A549 (cell line): ENCODE results near the gene NAPA. TPM values are rescaled to one million over a fixed set of nuclear protein-coding genes. Genes with fewer than 3 reads are reported as not detected.

ENCODE experiments used
- ATAC-seq, 2 experiments: fragments of 200-7000 bp in 1 of 2; fragments of >200 bp in 1 of 2; cut with Nextera tagmentation in 1 of 2; cut with Tn5 transposase in 1 of 2; 3 replicates each; pipeline versions ENCODE4 v1.8.0 to v1.9.1; 2018 to 2020; ENCODE audit warnings: mild to moderate bottlenecking in 1 of 2, moderate library complexity in 1 of 2
- CTCF ChIA-PET: fragments of 300-600 bp; sonication (Branson Sonifier 250); formaldehyde crosslinking; extraction: SDS; loops from one replicate; lab custom pipeline; 2021; ENCODE audit warnings: antibody characterized with exemption, inconsistent platforms; lab: Yijun Ruan, JAX
- POLR2A ChIA-PET: fragments of 350-600 bp; formaldehyde crosslinking; extraction: SDS; loops from one replicate; lab custom pipeline; 2021; ENCODE audit warnings: antibody characterized with exemption, inconsistent platforms; lab: Yijun Ruan, JAX
- DNase-seq, 2 experiments: peaks; one replicate each; pipeline versions ENCODE4 v3.0.0 to v3.0.0-alpha.2; 2011 to 2016; ENCODE audit warnings: low read depth in 1 of 2, low spot score in 1 of 2
- FAIRE-seq: peaks from 2 replicates; lab custom pipeline; 2011; peaks lifted over from hg19 to GRCh38; lab: Jason Lieb, UNC
- H3K27ac ChIP-seq, 2 experiments: fragments of >200 bp; sonication (Bioruptor Twin); formaldehyde crosslinking; 3 replicates each; pipeline ENCODE4 v1.5.1; 2016 to 2017
- H3K4me1 ChIP-seq: fragments of >200 bp; sonication (Bioruptor Twin); formaldehyde crosslinking; 3 replicates; pipeline ENCODE4 v1.6.1; 2016
- H3K4me2 ChIP-seq: fragments of >200 bp; sonication (Bioruptor Twin); formaldehyde crosslinking; 3 replicates; pipeline ENCODE4 v1.6.1; 2016
- H3K4me3 ChIP-seq: fragments of >200 bp; sonication (Bioruptor Twin); formaldehyde crosslinking; 3 replicates; pipeline ENCODE4 v1.5.1; 2016
- H3K9me3 ChIP-seq: fragments of >200 bp; sonication (Bioruptor Twin); formaldehyde crosslinking; 3 replicates; pipeline ENCODE4 v1.6.1; 2016
- BHLHE40 ChIP-seq: IDR thresholded peaks from 2 replicates; pipeline ENCODE4 v1.6.1; 2012; ENCODE audit warnings: low read depth, low read length, inconsistent platforms
- CBX2 ChIP-seq: fragments of 200-600 bp; sonication (generic); IDR thresholded peaks from 2 replicates; pipeline ENCODE4 v1.6.1; 2016; ENCODE audit warnings: low read depth, mild to moderate bottlenecking, borderline replicate concordance
- CBX8 ChIP-seq: fragments of 200-600 bp; sonication (generic); IDR thresholded peaks from 2 replicates; pipeline ENCODE4 v1.6.1; 2016
- CHD2 ChIP-seq: fragments of 150-350 bp; IDR thresholded peaks from 2 replicates; pipeline ENCODE4 v1.6.1; 2014; ENCODE audit warnings: low read length; ENCODE audit not compliant: partially characterized antibody
- CHD4 ChIP-seq: fragments of 200-600 bp; sonication (generic); IDR thresholded peaks from 2 replicates; pipeline ENCODE4 v1.6.1; 2016; ENCODE audit warnings: antibody characterized with exemption, mild to moderate bottlenecking, borderline replicate concordance
- EHMT2 ChIP-seq: fragments of 200-600 bp; sonication (generic); IDR thresholded peaks from 2 replicates; pipeline ENCODE4 v1.6.1; 2016; ENCODE audit warnings: antibody characterized with exemption, low read depth, mild to moderate bottlenecking, moderate library complexity
- EP300 ChIP-seq, 2 experiments: fragments of >200 bp; sonication (Bioruptor Twin); formaldehyde crosslinking; IDR thresholded peaks; 2 replicates in 1 of 2; 3 replicates in 1 of 2; pipeline ENCODE4 v1.6.1; 2016 to 2017
- ESRRA ChIP-seq: fragments of 150-350 bp; IDR thresholded peaks from 2 replicates; pipeline ENCODE4 v1.6.1; 2014; ENCODE audit warnings: mild to moderate bottlenecking, low read length, borderline replicate concordance
- FOSL2 ChIP-seq, 2 experiments: fragments of 450-650 bp in 1 of 2; fragments of >200 bp in 1 of 2; sonication (Bioruptor Twin) in 1 of 2; formaldehyde crosslinking; IDR thresholded peaks; 2 replicates each; pipeline versions ENCODE4 v1.5.0 to v1.6.1; 2016 to 2020; ENCODE audit warnings: mild to moderate bottlenecking in 1 of 2, moderate library complexity in 1 of 2
- FOXS1 ChIP-seq: fragments of 250-450 bp; sonication (Bioruptor Pico); IDR thresholded peaks from 2 replicates; pipeline ENCODE4 v1.5.0; 2020; ENCODE audit warnings: mild to moderate bottlenecking, moderate library complexity
- HDAC2 ChIP-seq: fragments of 200-600 bp; sonication (generic); IDR thresholded peaks from 2 replicates; pipeline ENCODE4 v1.6.1; 2016
- HEYL ChIP-seq: fragments of 250-450 bp; sonication (Bioruptor Pico); IDR thresholded peaks from 2 replicates; pipeline ENCODE4 v1.8.0; 2021; ENCODE audit warnings: mild to moderate bottlenecking, moderate library complexity
- HOXA7 ChIP-seq: fragments of 250-450 bp; sonication (Bioruptor Pico); IDR thresholded peaks from 2 replicates; pipeline ENCODE4 v1.5.0; 2020; ENCODE audit warnings: mild to moderate bottlenecking, moderate library complexity
- HOXB5 ChIP-seq: fragments of 250-450 bp; sonication (Bioruptor Pico); IDR thresholded peaks from 2 replicates; pipeline ENCODE4 v1.5.0; 2020; ENCODE audit warnings: mild to moderate bottlenecking, moderate library complexity
- JUN ChIP-seq, 2 experiments: fragments of >200 bp; sonication (Bioruptor Twin); formaldehyde crosslinking; IDR thresholded peaks; 2 replicates in 1 of 2; 3 replicates in 1 of 2; pipeline ENCODE4 v1.6.1; 2016 to 2017
- JUNB ChIP-seq: fragments of >200 bp; sonication (Bioruptor Twin); formaldehyde crosslinking; IDR thresholded peaks from 2 replicates; pipeline ENCODE4 v1.6.1; 2016
- KDM1A ChIP-seq: fragments of 200-600 bp; sonication (generic); IDR thresholded peaks from 2 replicates; pipeline ENCODE4 v1.6.1; 2016; ENCODE audit warnings: low read depth, mild to moderate bottlenecking
- KDM5A ChIP-seq: fragments of 200-600 bp; sonication (generic); IDR thresholded peaks from 2 replicates; pipeline ENCODE4 v1.6.1; 2016; ENCODE audit warnings: antibody characterized with exemption, mild to moderate bottlenecking
- MAFK ChIP-seq: fragments of 450-650 bp; IDR thresholded peaks from 2 replicates; pipeline ENCODE4 v1.6.1; 2014; ENCODE audit not compliant: partially characterized antibody
- MYC ChIP-seq: IDR thresholded peaks from 2 replicates; pipeline ENCODE4 v1.6.1; 2012; ENCODE audit warnings: mild to moderate bottlenecking, inconsistent platforms, low read length, improper control_type of control experiment, borderline replicate concordance
- NFE2L2 ChIP-seq: fragments of 150-350 bp; conservative IDR thresholded peaks from 2 replicates; pipeline ENCODE4 v1.6.1; 2014; ENCODE audit warnings: low read length
- NPAS2 ChIP-seq: fragments of 250-450 bp; sonication (Bioruptor Pico); IDR thresholded peaks from 2 replicates; pipeline ENCODE4 v1.8.0; 2022; ENCODE audit warnings: mild to moderate bottlenecking, moderate library complexity, borderline replicate concordance
- PHF8 ChIP-seq: fragments of 200-600 bp; sonication (generic); IDR thresholded peaks from 2 replicates; pipeline ENCODE4 v1.6.1; 2016; ENCODE audit warnings: low read depth, mild to moderate bottlenecking, antibody characterized with exemption, moderate library complexity, borderline replicate concordance
- POLR2AphosphoS2 ChIP-seq: conservative IDR thresholded peaks from 2 replicates; pipeline ENCODE4 v1.6.1; 2012; ENCODE audit warnings: low read length, improper control_type of control experiment, inconsistent platforms
- RCOR1 ChIP-seq: fragments of 150-350 bp; IDR thresholded peaks from 2 replicates; pipeline ENCODE4 v1.6.1; 2014; ENCODE audit warnings: antibody characterized with exemption, low read length, low read depth
- RFX5 ChIP-seq: fragments of 450-650 bp; IDR thresholded peaks from 2 replicates; pipeline ENCODE4 v1.7.1; 2014; ENCODE audit warnings: antibody characterized with exemption, mild to moderate bottlenecking, moderate library complexity
- SREBF2 ChIP-seq: fragments of 450-650 bp; IDR thresholded peaks from 2 replicates; pipeline ENCODE4 v1.6.1; 2014; ENCODE audit warnings: mild to moderate bottlenecking, moderate library complexity
- ZFP36 ChIP-seq: fragments of 450-650 bp; IDR thresholded peaks from 2 replicates; pipeline ENCODE4 v1.6.1; 2014; ENCODE audit warnings: borderline replicate concordance; ENCODE audit not compliant: partially characterized antibody
- ZNF302 ChIP-seq: fragments of 250-450 bp; sonication (Bioruptor Pico); IDR thresholded peaks from 2 replicates; pipeline ENCODE4 v1.9.0; 2021; ENCODE audit warnings: inconsistent platforms, mild to moderate bottlenecking, moderate library complexity
- WGBS: methylation state at CpG from one replicate; pipeline ENCODE4 v1.1.6; 2017; ENCODE audit errors: missing lambda C conversion rate; 5-methylcytosine and 5-hydroxymethylcytosine counted together
- polyA plus RNA-seq, 4 experiments: library from polyadenylated mRNA; depleted of rRNA in 3 of 4; stranded (reverse); fragments of >200 nt; fragmentation: RNase III in 1 of 4; extraction: RNeasy Plus Mini Kit Qiagen cat#74134 plus additional on column Dnase treatment in 1 of 4; gene quantifications; 2 replicates in 3 of 4; 3 replicates in 1 of 4; pipeline ENCODE4 v1.2.3, GENCODE V29; 2011 to 2017
- TF ChIP-seq, protein P1 (sequence below): IDR thresholded peaks from 2 replicates; pipeline ENCODE4 v1.6.1; 2012
- TF ChIP-seq, protein P2 (sequence below): fragments of >200 bp; sonication (Bioruptor Twin); formaldehyde crosslinking; IDR thresholded peaks from 2 replicates; pipeline ENCODE4 v1.6.1; 2016
- TF ChIP-seq, protein P3 (sequence below): IDR thresholded peaks from 2 replicates; pipeline ENCODE4 v1.6.1; 2012
- TF ChIP-seq, protein P4 (sequence below): fragments of 150-350 bp; IDR thresholded peaks from 2 replicates; pipeline ENCODE4 v1.6.1; 2014; ENCODE audit warnings: low read depth, mild to moderate bottlenecking, low read length

Gene NAPA
- polyA plus RNA-seq, 2 of the 4 experiments (the other 2 are of a cell fraction), result 69.6 to 101 TPM

DNA sequence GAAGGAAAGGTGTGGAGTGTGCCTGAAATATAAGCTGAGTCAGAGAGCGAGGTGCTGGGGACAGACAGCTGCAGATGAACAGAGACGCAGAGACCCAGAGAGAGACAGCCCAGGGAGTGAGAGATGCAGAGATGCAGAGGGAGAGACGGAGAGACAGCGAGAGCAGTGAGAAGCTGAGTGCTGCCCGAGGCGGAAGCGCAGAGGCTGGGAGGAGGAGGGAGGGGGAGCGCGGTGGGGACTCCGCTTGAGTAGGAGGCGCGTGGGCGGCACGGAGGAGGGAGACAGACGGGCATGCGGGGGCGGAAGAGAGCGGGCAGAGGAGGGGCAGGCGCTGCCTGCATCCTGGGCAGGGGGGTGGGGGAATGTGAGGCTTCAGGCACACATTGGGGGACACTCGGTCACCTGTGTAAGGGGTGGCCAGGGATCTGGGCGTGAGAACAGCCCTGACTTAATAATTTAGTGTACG lies 68.9 kb downstream of the NAPA start:
- Histone ChIP-seq H3K4me3 (peak overlapping the region; percentile 27; the same call in 2 of the 3 replicates), H3K4me2 (peak overlapping the region; percentile 91), H3K9me3 (no peaks in the 10 kb centered on the region), H3K4me1 (peaks cover 26% of the 10 kb centered on the region), H3K27ac (peak overlapping the region in 1 of 2 experiments; percentile 9; a peak in 1 of 6 replicates)
- ATAC-seq, result peak; percentile 39 to 43
- peak in 1 of 2 experiments; percentile 59 for DNase-seq
- no peak for FAIRE-seq
- ChIA-PET POLR2A (no interaction called here), CTCF (interaction anchor here (1.0 to 28.3 kb wide), 7 partner anchors 10 to 260 kb away, joined by 4 to 901 read pairs (median 16); partner anchors contain the start of genes EHD2, KPTN and NAPA)
- no peak for TF ChIP-seq CHD4
- TF ChIP-seq, protein P1, sequence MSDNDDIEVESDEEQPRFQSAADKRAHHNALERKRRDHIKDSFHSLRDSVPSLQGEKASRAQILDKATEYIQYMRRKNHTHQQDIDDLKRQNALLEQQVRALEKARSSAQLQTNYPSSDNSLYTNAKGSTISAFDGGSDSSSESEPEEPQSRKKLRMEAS, result no peak
- TF ChIP-seq ESRRA, result no peak
- no peak for TF ChIP-seq EHMT2
- TF ChIP-seq CBX2, result no peak
- TF ChIP-seq ZNF302 (CRISPR knock-in tag), result no peak
- TF ChIP-seq, protein P2, sequence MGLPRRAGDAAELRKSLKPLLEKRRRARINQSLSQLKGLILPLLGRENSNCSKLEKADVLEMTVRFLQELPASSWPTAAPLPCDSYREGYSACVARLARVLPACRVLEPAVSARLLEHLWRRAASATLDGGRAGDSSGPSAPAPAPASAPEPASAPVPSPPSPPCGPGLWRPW, result no peak
- TF ChIP-seq FOXS1 (CRISPR knock-in tag), result no peak
- no peak for TF ChIP-seq JUNB
- no peak for TF ChIP-seq CHD2
- no peak for TF ChIP-seq JUN (IDR thresholded peaks at IDR 0.05)
- TF ChIP-seq HDAC2, result no peak
- no peak for TF ChIP-seq RFX5
- TF ChIP-seq KDM5A, result no peak
- TF ChIP-seq HOXB5 (CRISPR knock-in tag), result no peak
- no peak for TF ChIP-seq BHLHE40
- TF ChIP-seq FOSL2 (IDR thresholded peaks at IDR 0.05), result no peak
- no peak for TF ChIP-seq FOSL2 (CRISPR knock-in tag; IDR thresholded peaks at IDR 0.05)
- WGBS, result 9% methylated on average over 21 of the region's 22 CpGs

DNA sequence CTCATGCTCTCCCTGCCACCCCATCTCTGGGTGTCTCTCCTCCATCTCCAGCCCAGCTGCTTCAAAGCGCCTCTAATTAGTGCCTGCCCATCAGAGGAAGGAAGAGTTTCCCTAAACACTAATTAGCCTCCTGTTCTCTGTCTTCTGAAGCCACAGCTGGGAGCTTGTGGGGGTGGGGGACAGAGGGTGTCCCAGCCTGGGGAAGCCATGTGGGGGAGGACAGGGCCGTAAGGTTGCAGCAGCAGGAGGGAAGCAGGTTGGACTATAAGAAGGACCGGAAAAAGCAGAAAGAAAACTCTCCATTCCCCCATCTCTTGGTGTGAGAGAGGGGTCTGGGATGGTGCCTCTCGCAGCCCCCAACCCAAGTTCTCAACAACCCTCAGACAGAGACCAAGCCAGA lies 69.3 kb downstream of the NAPA start:
- 28% methylated on average over 4 of the region's 4 CpGs for WGBS
- H3K4me2 ChIP-seq, result peak overlapping the region; percentile 91
- no peak for DNase-seq
- TF ChIP-seq PHF8, result no peak
- TF ChIP-seq KDM1A, result no peak
- no peak for TF ChIP-seq SREBF2
- TF ChIP-seq EP300 (IDR thresholded peaks at IDR 0.05), result no peak
- TF ChIP-seq BHLHE40, result no peak
- TF ChIP-seq, protein P2, result no peak
- TF ChIP-seq MAFK, result no peak
- TF ChIP-seq ZFP36, result no peak
- no peak for TF ChIP-seq HEYL
- no peak for TF ChIP-seq NFE2L2
- TF ChIP-seq CBX8, result no peak
- TF ChIP-seq POLR2AphosphoS2, result no peak
- no peak for TF ChIP-seq FOSL2 (IDR thresholded peaks at IDR 0.05)
- no peak for TF ChIP-seq FOSL2 (CRISPR knock-in tag; IDR thresholded peaks at IDR 0.05)
- TF ChIP-seq MYC, result no peak
- TF ChIP-seq, protein P3, sequence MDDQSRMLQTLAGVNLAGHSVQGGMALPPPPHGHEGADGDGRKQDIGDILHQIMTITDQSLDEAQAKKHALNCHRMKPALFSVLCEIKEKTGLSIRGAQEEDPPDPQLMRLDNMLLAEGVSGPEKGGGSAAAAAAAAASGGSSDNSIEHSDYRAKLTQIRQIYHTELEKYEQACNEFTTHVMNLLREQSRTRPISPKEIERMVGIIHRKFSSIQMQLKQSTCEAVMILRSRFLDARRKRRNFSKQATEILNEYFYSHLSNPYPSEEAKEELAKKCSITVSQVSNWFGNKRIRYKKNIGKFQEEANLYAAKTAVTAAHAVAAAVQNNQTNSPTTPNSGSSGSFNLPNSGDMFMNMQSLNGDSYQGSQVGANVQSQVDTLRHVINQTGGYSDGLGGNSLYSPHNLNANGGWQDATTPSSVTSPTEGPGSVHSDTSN, result no peak
- no peak for TF ChIP-seq RCOR1
- no peak for TF ChIP-seq HOXA7 (CRISPR knock-in tag)
- TF ChIP-seq NPAS2 (CRISPR knock-in tag), result no peak
- TF ChIP-seq, protein P4, sequence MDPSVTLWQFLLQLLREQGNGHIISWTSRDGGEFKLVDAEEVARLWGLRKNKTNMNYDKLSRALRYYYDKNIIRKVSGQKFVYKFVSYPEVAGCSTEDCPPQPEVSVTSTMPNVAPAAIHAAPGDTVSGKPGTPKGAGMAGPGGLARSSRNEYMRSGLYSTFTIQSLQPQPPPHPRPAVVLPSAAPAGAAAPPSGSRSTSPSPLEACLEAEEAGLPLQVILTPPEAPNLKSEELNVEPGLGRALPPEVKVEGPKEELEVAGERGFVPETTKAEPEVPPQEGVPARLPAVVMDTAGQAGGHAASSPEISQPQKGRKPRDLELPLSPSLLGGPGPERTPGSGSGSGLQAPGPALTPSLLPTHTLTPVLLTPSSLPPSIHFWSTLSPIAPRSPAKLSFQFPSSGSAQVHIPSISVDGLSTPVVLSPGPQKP, result no peak
- POLR2A ChIA-PET, result no interaction called here
- peak overlapping the region; percentile 27; the same call in 2 of the 3 replicates for H3K4me3 ChIP-seq
- FAIRE-seq, result no peak
- ATAC-seq, result no peak
- H3K27ac ChIP-seq, result no peak overlapping the region
- CTCF ChIA-PET, result interaction anchor here (1.0 to 28.3 kb wide), 7 partner anchors 10 to 261 kb away, joined by 4 to 901 read pairs (median 16); partner anchors contain the start of genes EHD2, KPTN and NAPA
- peaks cover 26% of the 10 kb centered on the region for H3K4me1 ChIP-seq
- no peaks in the 10 kb centered on the region for H3K9me3 ChIP-seq
